NCI-H82 treated with DMSO at 0.1 percent for 48 hours (cell line): ENCODE data around the gene EFCAB6.

Experiments
- DNase-seq: peaks from one replicate; lab custom pipeline; 2025; ENCODE audit not compliant: unreplicated experiment; lab: John Stamatoyannopoulos, UW

The EFCAB6 gene

GRCh38 chr22:43554694-43555365 is 257.3 kb downstream of the EFCAB6 start:
- DNase-seq, result no peak

- no peak for DNase-seq
Observed at GRCh38 chr22:43554259-43554636, 257.9 kb downstream of the EFCAB6 start.

- DNase-seq, result no peak
Observed at GRCh38 chr22:43553451-43554258, 258.4 kb downstream of the EFCAB6 start.

- DNase-seq, result no peak
Observed at GRCh38 chr22:43550672-43551071, 261.4 kb downstream of the EFCAB6 start.

GRCh38 chr22:43550024-43550620 is 262.0 kb downstream of the EFCAB6 start:
- no peak for DNase-seq

- no peak for DNase-seq
Observed at GRCh38 chr22:43546186-43546585, 265.9 kb downstream of the EFCAB6 start.

GRCh38 chr22:43544289-43544673 is 267.8 kb downstream of the EFCAB6 start:
- no peak for DNase-seq

- no peak for DNase-seq
Observed at GRCh38 chr22:43543522-43544288, 268.4 kb downstream of the EFCAB6 start.

GRCh38 chr22:43542681-43543521 is 269.2 kb downstream of the EFCAB6 start:
- DNase-seq, result no peak

GRCh38 chr22:43541462-43542407 is 270.4 kb downstream of the EFCAB6 start:
- DNase-seq, result no peak

- no peak for DNase-seq
Observed at GRCh38 chr22:43541022-43541421, 271.1 kb downstream of the EFCAB6 start.

GRCh38 chr22:43540529-43540923 is 271.6 kb downstream of the EFCAB6 start:
- DNase-seq, result no peak

- no peak for DNase-seq
Observed at GRCh38 chr22:43539572-43540528, 272.3 kb downstream of the EFCAB6 start.

GRCh38 chr22:43537019-43537585 is 275.0 kb downstream of the EFCAB6 start:
- no peak for DNase-seq

GRCh38 chr22:43535741-43536140 is 276.4 kb downstream of the EFCAB6 start:
- no peak for DNase-seq

- DNase-seq, result no peak
Observed at GRCh38 chr22:43535336-43535735, 276.8 kb downstream of the EFCAB6 start.

- DNase-seq, result no peak
Observed at GRCh38 chr22:43534916-43535315, 277.2 kb downstream of the EFCAB6 start.
